GM08714 (cell line): ENCODE measurements around the gene C1QTNF6.

Experiments used
- H3K4me3 ChIP-seq: fragments of 200-500 bp; sonication (Bioruptor generic); 2 replicates; pipeline ENCODE4 v1.5.1; 2014; ENCODE audit warnings: mild to moderate bottlenecking, low read length, inconsistent platforms
- ZNF274 ChIP-seq: IDR thresholded peaks from 2 replicates; pipeline ENCODE4 v1.6.1; 2012; ENCODE audit warnings: mild to moderate bottlenecking, low read depth, low read length

Gene C1QTNF6

GRCh38 chr22:37195921-37196320 is 7.9 kb upstream of the C1QTNF6 start:
- H3K4me3 ChIP-seq: no peak overlapping the region
- TF ChIP-seq ZNF274: no peak

GRCh38 chr22:37194750-37195149 is 6.7 kb upstream of the C1QTNF6 start:
- no peak overlapping the region for H3K4me3 ChIP-seq
- TF ChIP-seq ZNF274: no peak

- no peak overlapping the region for H3K4me3 ChIP-seq
- no peak for TF ChIP-seq ZNF274
These were observed 5.7 kb upstream of the C1QTNF6 start for GRCh38 chr22:37193629-37194191.

GRCh38 chr22:37192741-37193140 is 4.7 kb upstream of the C1QTNF6 start:
- H3K4me3 ChIP-seq: no peak overlapping the region

GRCh38 chr22:37192204-37192603 is 4.2 kb upstream of the C1QTNF6 start:
- no peak overlapping the region for H3K4me3 ChIP-seq
- no peak for TF ChIP-seq ZNF274

More at GRCh38 chr22:37192741-37193140, 4.7 kb upstream of the C1QTNF6 start:
- no peak for TF ChIP-seq ZNF274

GRCh38 chr22:37190262-37190780 is 2.3 kb upstream of the C1QTNF6 start:
- TF ChIP-seq ZNF274: no peak
- no peak overlapping the region for H3K4me3 ChIP-seq

- no peak for TF ChIP-seq ZNF274
- no peak overlapping the region for H3K4me3 ChIP-seq
These were observed 937 bp upstream of the C1QTNF6 start for GRCh38 chr22:37188901-37189466.

GRCh38 chr22:37187552-37187890 is 526 bp downstream of the C1QTNF6 start:
- TF ChIP-seq ZNF274: no peak
- H3K4me3 ChIP-seq: no peak overlapping the region

GRCh38 chr22:37186997-37187522 is 987 bp downstream of the C1QTNF6 start:
- no peak for TF ChIP-seq ZNF274
- no peak overlapping the region; the same call in 1 of the 2 replicates for H3K4me3 ChIP-seq

- no peak overlapping the region; the same call in 1 of the 2 replicates for H3K4me3 ChIP-seq
- no peak for TF ChIP-seq ZNF274
These were observed 1.6 kb downstream of the C1QTNF6 start for GRCh38 chr22:37186228-37186996.

- no peak for TF ChIP-seq ZNF274
- H3K4me3 ChIP-seq: no peak overlapping the region
These were observed 2.3 kb downstream of the C1QTNF6 start for GRCh38 chr22:37185646-37186227.

GRCh38 chr22:37184816-37185541 is 3.1 kb downstream of the C1QTNF6 start:
- no peak for TF ChIP-seq ZNF274

GRCh38 chr22:37184380-37184755 is 3.7 kb downstream of the C1QTNF6 start:
- no peak overlapping the region for H3K4me3 ChIP-seq
- TF ChIP-seq ZNF274: no peak

More at GRCh38 chr22:37184816-37185541, 3.1 kb downstream of the C1QTNF6 start:
- no peak overlapping the region for H3K4me3 ChIP-seq
